Activated naive CD8-positive, alpha-beta T cell (primary cell): Measurements from ENCODE around the gene LYSMD1.
"Not testable (repeated sequence)": the region's sequence is repeated elsewhere in the genome, so short reads cannot be mapped to it uniquely, and the experiment has no call there.

Experiments
- H3K27ac Mint-ChIP-seq: one replicate; pipeline ENCODE4 v1.8.0; 2021; ENCODE audit warnings: mixed read lengths
- H3K27me3 Mint-ChIP-seq: one replicate; pipeline ENCODE4 v1.8.0; 2021; ENCODE audit warnings: mixed read lengths
- H3K36me3 Mint-ChIP-seq: one replicate; pipeline ENCODE4 v1.8.0; 2021; ENCODE audit warnings: mixed read lengths
- H3K4me1 Mint-ChIP-seq: one replicate; pipeline ENCODE4 v1.8.0; 2021; ENCODE audit warnings: low read depth, mixed read lengths
- H3K4me3 Mint-ChIP-seq: one replicate; pipeline ENCODE4 v1.8.0; 2021; ENCODE audit warnings: mild to moderate bottlenecking, mixed read lengths
- H3K9me3 Mint-ChIP-seq: one replicate; pipeline ENCODE4 v1.8.0; 2021; ENCODE audit warnings: low read depth, mixed read lengths

Gene LYSMD1

DNA sequence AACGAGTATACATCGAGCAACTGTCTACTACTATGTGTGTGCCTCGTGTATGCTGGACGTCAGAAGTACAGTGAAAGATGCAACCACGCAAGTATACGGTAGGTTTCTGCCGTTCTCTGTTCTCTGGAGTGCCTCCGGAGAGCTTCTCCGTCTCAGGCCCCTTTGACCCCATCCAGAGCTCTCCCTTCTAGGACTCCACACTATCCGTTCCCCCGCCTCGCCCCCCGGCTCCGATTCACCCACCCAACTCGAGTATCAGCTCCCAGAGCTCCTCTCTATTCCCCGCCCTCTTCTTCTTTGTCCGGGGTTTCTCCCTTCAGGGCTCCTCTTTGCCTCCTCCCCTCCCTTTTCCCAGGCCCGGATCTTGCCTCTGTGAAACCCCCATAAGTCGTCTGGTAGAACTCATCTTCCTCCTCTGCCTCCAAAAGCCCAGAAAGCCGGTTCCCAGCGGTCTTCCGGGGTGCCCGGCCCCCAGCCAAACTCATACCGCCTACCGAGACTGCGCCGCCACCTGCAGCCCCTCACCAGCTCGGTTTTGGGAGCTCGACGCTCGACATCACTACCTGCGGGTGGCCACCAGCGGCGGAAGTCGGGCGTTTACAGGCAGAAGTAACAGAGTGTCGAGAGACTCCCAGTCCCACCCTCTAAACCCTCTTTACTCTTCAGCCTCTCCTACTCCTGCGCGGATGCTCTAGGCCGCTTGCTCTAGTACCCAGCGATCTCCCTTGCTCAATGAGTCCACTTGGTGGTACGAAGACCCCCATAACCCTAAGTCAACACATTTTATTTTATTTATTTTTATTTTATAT, 24.1 kb upstream of the LYSMD1 start, which contains the start of gene VPS72:
Gene VPS72 (minus strand): TSS at position 561 of the 809 bp plus-strand sequence. CDS start 76 bp downstream, at position 485.
- Mint-ChIP-seq H3K4me1 (peaks cover 31% of the 10 kb centered on the region), H3K9me3 (no peaks in the 10 kb centered on the region), H3K4me3 (peak within 1 kb of the TSS; percentile 98), H3K36me3 (no peaks in the 10 kb centered on the region), H3K27ac (peak within 1 kb of the TSS; percentile 97), H3K27me3 (no peaks in the 10 kb centered on the region)

- H3K27ac Mint-ChIP-seq: peak overlapping the region; percentile 46
Measured at GRCh38 chr1:151188667-151189066, 23.0 kb upstream of the LYSMD1 start.

GRCh38 chr1:151187205-151187604, 21.5 kb upstream of the LYSMD1 start:
- H3K27me3 Mint-ChIP-seq: no peaks in the 10 kb centered on the region
- peaks cover 5% of the 10 kb centered on the region for H3K36me3 Mint-ChIP-seq
- peaks cover 31% of the 10 kb centered on the region for H3K4me1 Mint-ChIP-seq
- H3K27ac Mint-ChIP-seq: no peak overlapping the region
- no peaks in the 10 kb centered on the region for H3K9me3 Mint-ChIP-seq
- no peak overlapping the region for H3K4me3 Mint-ChIP-seq

More at GRCh38 chr1:151188667-151189066, 23.0 kb upstream of the LYSMD1 start:
- not testable (repeated sequence) for H3K27me3 Mint-ChIP-seq, H3K9me3 Mint-ChIP-seq, H3K36me3 Mint-ChIP-seq
- Mint-ChIP-seq H3K4me1 (peaks cover 31% of the 10 kb centered on the region), H3K4me3 (peak overlapping the region; percentile 98)

DNA sequence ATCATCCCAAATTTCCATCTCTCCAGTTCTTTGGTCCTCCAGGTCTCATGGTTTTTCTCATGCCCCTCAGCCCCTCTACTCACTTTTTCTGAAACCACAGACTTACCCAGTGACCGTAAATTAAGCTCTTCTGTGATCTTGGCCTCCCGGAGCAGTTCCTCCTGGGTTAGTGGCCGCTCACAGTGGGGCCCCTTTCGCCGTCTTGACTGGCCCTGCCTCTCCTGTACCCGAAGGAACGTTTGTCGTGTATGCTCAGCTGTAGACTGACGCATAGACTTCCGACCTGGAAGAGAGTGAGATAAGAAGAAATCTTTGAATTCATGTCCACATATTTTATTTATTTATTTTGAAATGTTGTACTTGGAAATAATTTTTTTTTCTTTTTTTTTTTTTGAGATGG, 18.5 kb upstream of the LYSMD1 start:
- Mint-ChIP-seq H3K27me3 (no peaks in the 10 kb centered on the region), H3K4me1 (peaks cover 18% of the 10 kb centered on the region), H3K4me3 (no peak overlapping the region), H3K27ac (no peak overlapping the region), H3K9me3 (no peaks in the 10 kb centered on the region), H3K36me3 (peaks cover 12% of the 10 kb centered on the region)

DNA sequence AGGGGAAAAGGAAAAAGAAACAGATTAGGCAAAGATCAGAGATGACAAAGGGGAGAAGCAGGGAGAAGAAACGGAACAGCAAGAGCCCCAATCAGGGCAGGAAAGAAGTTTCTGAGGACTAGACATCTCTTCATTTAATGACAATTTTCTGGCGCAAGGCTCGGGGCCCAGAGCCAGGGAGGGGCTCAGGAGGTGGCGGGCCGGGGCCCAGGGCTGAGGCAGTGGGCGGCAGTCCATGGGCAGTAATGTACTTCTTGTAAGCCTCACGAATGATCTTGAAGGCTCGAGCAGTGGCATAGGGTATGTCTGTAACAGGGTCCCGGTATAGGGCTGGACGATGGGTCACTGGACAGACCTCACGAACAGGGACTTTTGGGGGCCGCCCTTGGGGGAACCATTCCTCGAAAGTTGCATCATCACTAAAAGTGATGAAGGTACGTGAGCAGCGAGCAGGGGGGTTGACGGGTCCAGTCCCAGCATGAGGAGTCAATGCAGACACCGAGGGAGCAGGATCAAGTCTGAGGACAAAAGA, 10.9 kb upstream of the LYSMD1 start:
- no peaks in the 10 kb centered on the region for H3K4me1 Mint-ChIP-seq
- H3K4me3 Mint-ChIP-seq: no peak overlapping the region
- H3K27ac Mint-ChIP-seq: no peak overlapping the region
- no peaks in the 10 kb centered on the region for H3K27me3 Mint-ChIP-seq
- no peaks in the 10 kb centered on the region for H3K9me3 Mint-ChIP-seq
- H3K36me3 Mint-ChIP-seq: peaks cover 6% of the 10 kb centered on the region

- Mint-ChIP-seq H3K4me3 (no peak within 1 kb of the TSS), H3K9me3 (no peaks in the 10 kb centered on the region), H3K27me3 (no peaks in the 10 kb centered on the region), H3K4me1 (no peaks in the 10 kb centered on the region), H3K36me3 (peaks cover 3% of the 10 kb centered on the region), H3K27ac (peak within 1 kb of the TSS; percentile 46)
Measured at GRCh38 chr1:151175863-151176262, 10.2 kb upstream of the LYSMD1 start, which contains the start of gene TMOD4. TMOD4 (minus strand) TSS chr1:151175981; CDS start chr1:151174875, 1,106 bp downstream.

DNA sequence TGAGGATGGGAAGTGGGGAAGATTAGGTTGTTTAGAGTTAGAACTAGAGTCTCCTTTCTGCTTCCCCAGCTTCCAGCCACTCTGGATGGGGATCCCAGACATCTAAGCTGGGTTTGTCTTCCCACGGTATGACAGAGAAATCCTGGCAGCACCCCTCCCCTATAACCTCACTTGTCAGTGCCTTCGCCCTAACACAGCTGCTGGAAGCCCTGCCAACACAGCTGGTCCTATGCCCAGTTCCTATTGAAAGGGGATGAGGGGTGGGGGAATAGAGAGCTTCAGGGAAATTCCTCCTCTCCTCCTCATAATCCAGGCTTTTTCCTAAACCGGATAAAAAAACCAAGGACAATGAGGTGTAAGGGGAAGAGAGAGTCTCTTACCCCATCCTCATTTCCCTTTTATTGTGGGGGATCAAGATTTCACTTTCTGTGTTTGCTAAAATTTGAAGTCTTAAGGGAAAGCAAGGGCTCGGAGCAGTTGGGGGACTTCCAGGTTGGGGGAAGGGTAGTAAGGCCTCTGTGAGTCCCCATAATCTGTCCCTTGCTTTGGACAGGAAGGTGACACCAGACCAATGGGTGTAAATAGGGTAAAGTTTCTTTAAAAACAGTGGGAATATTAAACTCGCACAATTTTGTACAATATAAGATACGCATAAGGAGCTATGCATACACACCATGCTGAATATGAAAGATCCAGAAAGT, 9.5 kb upstream of the LYSMD1 start:
- peak overlapping the region; percentile 46 for H3K27ac Mint-ChIP-seq
- no peaks in the 10 kb centered on the region for H3K9me3 Mint-ChIP-seq
- no peak overlapping the region for H3K4me3 Mint-ChIP-seq
- H3K36me3 Mint-ChIP-seq: no peaks in the 10 kb centered on the region
- no peaks in the 10 kb centered on the region for H3K4me1 Mint-ChIP-seq
- H3K27me3 Mint-ChIP-seq: no peaks in the 10 kb centered on the region

DNA sequence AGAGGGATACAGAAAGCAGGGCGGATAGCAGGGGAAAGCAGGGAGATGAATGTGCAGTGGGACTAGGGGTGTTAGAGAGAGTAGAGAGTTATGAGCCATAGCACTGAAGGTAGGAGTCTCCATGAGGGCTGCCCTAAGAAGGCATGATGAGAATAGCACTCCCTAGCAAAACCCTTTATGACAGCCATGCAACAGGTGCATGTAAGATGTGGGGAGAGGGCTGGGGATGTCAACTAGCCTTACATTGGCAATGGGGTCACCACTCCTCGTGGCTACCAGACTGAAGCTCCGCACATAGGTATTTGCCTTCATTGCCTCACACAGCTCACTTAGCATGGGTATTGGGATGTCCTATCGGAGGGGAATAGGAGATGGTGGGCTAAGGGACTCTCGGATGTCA, 5.5 kb upstream of the LYSMD1 start:
- H3K4me1 Mint-ChIP-seq: peaks cover 13% of the 10 kb centered on the region
- no peaks in the 10 kb centered on the region for H3K27me3 Mint-ChIP-seq
- H3K27ac Mint-ChIP-seq: peak overlapping the region; percentile 51
- H3K4me3 Mint-ChIP-seq: no peak overlapping the region
- H3K36me3 Mint-ChIP-seq: no peaks in the 10 kb centered on the region
- no peaks in the 10 kb centered on the region for H3K9me3 Mint-ChIP-seq

DNA sequence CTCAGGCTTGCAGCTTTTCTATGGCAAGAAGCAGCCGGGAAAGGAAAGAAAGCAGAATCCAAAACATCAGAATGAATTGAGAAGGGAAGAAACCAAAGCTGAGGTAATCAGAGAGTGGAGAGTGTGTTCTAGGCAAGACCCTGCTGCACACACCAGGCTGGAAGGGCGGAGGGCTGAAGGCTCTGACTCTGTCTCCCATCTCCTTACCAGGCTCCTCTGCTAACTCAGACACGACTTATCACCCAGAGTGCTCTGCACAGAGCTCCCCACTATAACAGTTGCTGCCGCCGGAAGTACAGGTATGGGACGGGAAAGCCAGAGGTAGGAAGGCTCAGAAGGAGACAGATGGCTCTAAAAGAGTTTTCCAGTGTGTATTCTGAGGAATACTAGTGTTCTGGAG, 1.4 kb upstream of the LYSMD1 start:
- Mint-ChIP-seq H3K9me3 (no peaks in the 10 kb centered on the region), H3K27ac (peak overlapping the region; percentile 64), H3K4me1 (peaks cover 37% of the 10 kb centered on the region), H3K36me3 (no peaks in the 10 kb centered on the region), H3K27me3 (no peaks in the 10 kb centered on the region), H3K4me3 (peak overlapping the region; percentile 92)

GRCh38 chr1:151166505-151166956, 829 bp upstream of the LYSMD1 start:
- Mint-ChIP-seq H3K4me3 (peak overlapping the region; percentile 92), H3K27me3 (no peaks in the 10 kb centered on the region), H3K4me1 (peaks cover 43% of the 10 kb centered on the region), H3K9me3 (no peaks in the 10 kb centered on the region), H3K27ac (peak overlapping the region; percentile 96), H3K36me3 (peaks cover 4% of the 10 kb centered on the region)

- H3K27ac Mint-ChIP-seq: peak overlapping the region; percentile 96
- peaks cover 6% of the 10 kb centered on the region for H3K36me3 Mint-ChIP-seq
- H3K9me3 Mint-ChIP-seq: no peaks in the 10 kb centered on the region
- peaks cover 48% of the 10 kb centered on the region for H3K4me1 Mint-ChIP-seq
- H3K27me3 Mint-ChIP-seq: no peaks in the 10 kb centered on the region
- H3K4me3 Mint-ChIP-seq: peak overlapping the region; percentile 92
Measured at GRCh38 chr1:151165281-151165737, 393 bp downstream of the LYSMD1 start.

DNA sequence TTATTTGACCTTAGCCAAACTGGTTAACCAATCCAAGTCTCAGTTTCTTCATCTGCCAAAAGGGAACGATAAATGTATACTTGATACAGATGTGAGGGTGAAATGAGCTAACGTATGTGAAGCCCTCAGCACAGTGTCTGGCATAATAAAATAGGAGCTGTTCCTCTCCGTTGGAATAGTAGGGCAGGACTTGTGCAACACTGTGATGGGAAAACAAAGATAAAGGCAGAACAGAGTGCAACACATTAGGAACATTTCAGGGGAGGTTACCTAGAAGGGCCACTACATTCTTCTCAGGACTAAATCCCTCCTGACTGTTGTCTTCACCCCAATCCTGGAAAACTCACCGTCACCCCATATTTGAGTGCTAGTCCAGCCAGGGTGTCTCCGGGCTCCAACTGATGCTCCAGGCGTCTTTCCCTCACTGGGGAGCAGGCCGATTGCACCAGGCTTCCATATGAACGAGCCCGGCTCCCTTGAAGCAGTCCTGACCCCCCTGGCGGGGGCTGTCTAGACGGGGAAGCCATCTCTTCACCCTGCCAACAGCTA, 896 bp downstream of the LYSMD1 start:
- peaks cover 52% of the 10 kb centered on the region for H3K4me1 Mint-ChIP-seq
- peaks cover 7% of the 10 kb centered on the region for H3K36me3 Mint-ChIP-seq
- H3K9me3 Mint-ChIP-seq: no peaks in the 10 kb centered on the region
- H3K27me3 Mint-ChIP-seq: no peaks in the 10 kb centered on the region
- H3K4me3 Mint-ChIP-seq: peak overlapping the region; percentile 92
- H3K27ac Mint-ChIP-seq: peak overlapping the region; percentile 96

DNA sequence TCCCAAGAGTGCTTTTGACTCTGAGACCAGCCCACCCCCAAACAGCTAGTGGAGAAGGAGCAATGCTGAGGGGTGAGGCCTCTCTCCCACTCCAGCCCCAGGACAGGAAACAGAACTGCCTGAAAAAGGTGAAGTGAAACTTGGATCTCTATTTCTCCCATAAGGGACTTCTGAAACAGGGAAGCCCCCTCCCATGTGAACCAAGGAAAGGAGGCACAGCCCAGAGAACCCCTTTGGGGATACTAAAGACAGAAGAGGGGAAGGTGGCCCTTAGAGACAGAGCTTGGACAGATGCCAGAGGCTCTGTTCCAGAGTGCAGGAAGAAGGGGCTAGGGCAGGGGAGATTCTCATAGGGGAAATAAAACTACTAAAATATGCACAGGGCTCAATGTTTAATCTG, 6.3 kb downstream of the LYSMD1 start:
- Mint-ChIP-seq H3K9me3 (no peaks in the 10 kb centered on the region), H3K36me3 (peaks cover 19% of the 10 kb centered on the region), H3K27ac (peak overlapping the region; percentile 100), H3K27me3 (no peaks in the 10 kb centered on the region), H3K4me3 (peak overlapping the region; percentile 67), H3K4me1 (peaks cover 56% of the 10 kb centered on the region)

DNA sequence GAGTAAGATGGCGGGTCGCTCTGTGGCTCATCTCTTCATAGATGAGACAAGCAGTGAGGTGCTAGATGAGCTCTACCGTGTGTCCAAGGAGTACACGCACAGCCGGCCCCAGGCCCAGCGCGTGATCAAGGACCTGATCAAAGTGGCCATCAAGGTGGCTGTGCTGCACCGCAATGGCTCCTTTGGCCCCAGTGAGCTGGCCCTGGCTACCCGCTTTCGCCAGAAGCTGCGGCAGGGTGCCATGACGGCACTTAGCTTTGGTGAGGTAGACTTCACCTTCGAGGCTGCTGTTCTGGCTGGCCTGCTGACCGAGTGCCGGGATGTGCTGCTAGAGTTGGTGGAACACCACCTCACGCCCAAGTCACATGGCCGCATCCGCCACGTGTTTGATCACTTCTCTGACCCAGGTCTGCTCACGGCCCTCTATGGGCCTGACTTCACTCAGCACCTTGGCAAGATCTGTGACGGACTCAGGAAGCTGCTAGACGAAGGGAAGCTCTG, 6.9 kb downstream of the LYSMD1 start:
- peaks cover 53% of the 10 kb centered on the region for H3K4me1 Mint-ChIP-seq
- no peaks in the 10 kb centered on the region for H3K9me3 Mint-ChIP-seq
- H3K4me3 Mint-ChIP-seq: peak overlapping the region; percentile 98
- H3K27me3 Mint-ChIP-seq: no peaks in the 10 kb centered on the region
- peaks cover 19% of the 10 kb centered on the region for H3K36me3 Mint-ChIP-seq
- peak overlapping the region; percentile 100 for H3K27ac Mint-ChIP-seq
